H9 (cell line): ENCODE results near the gene ZNF626. TPM values are rescaled to one million over a fixed set of nuclear protein-coding genes. Genes with fewer than 3 reads are reported as not detected.

Experiments
- DNase-seq: peaks from one replicate; pipeline ENCODE4 v3.0.0-alpha.2; 2017
- H2AFZ ChIP-seq: one replicate; pipeline ENCODE4 v1.6.1; 2013; ENCODE audit warnings: mild to moderate bottlenecking, low read length, control low read depth, moderate library complexity
- H2AK5ac ChIP-seq: 2 replicates; pipeline ENCODE4 v1.6.1; 2013; ENCODE audit warnings: low read length, control low read depth, mixed read lengths; ENCODE audit not compliant: insufficient read length
- H2BK120ac ChIP-seq: one replicate; pipeline ENCODE4 v1.6.1; 2013; ENCODE audit warnings: low read depth, mild to moderate bottlenecking, low read length, control low read depth, inconsistent platforms; ENCODE audit not compliant: poor library complexity, severe bottlenecking
- H2BK12ac ChIP-seq: 2 replicates; pipeline ENCODE4 v1.6.1; 2013; ENCODE audit warnings: low read length, control low read depth, mixed read lengths, low read depth; ENCODE audit not compliant: insufficient read length
- H2BK15ac ChIP-seq: 2 replicates; pipeline ENCODE4 v1.6.1; 2013; ENCODE audit warnings: low read depth, low read length, control low read depth
- H2BK20ac ChIP-seq: one replicate; pipeline ENCODE4 v1.6.1; 2013; ENCODE audit warnings: low read depth, mild to moderate bottlenecking, low read length, control low read depth, inconsistent platforms; ENCODE audit not compliant: poor library complexity, severe bottlenecking
- H2BK5ac ChIP-seq: 2 replicates; pipeline ENCODE4 v1.6.1; 2013; ENCODE audit warnings: low read length, control low read depth, mixed read lengths; ENCODE audit not compliant: insufficient read length
- H3K14ac ChIP-seq: 2 replicates; pipeline ENCODE4 v1.6.1; 2013; ENCODE audit warnings: low read length, control low read depth; ENCODE audit not compliant: insufficient read depth
- H3K18ac ChIP-seq: 2 replicates; pipeline ENCODE4 v1.6.1; 2013; ENCODE audit warnings: low read depth, mild to moderate bottlenecking, mixed read lengths, low read length, control low read depth; ENCODE audit not compliant: insufficient read length
- H3K23ac ChIP-seq: 2 replicates; pipeline ENCODE4 v1.6.1; 2013; ENCODE audit warnings: low read length, control low read depth, mixed read lengths, low read depth; ENCODE audit not compliant: insufficient read length
- H3K23me2 ChIP-seq: 2 replicates; pipeline ENCODE4 v1.6.1; 2013; ENCODE audit warnings: low read depth, mild to moderate bottlenecking, mixed read lengths, low read length, control low read depth; ENCODE audit not compliant: insufficient read length, poor library complexity, severe bottlenecking
- H3K27ac ChIP-seq: 2 replicates; pipeline ENCODE4 v1.5.1; 2013; ENCODE audit warnings: low read length, control low read depth, mixed read lengths, low read depth; ENCODE audit not compliant: insufficient read length
- H3K27me3 ChIP-seq: 2 replicates; pipeline ENCODE4 v1.6.1; 2013; ENCODE audit warnings: low read length, control low read depth, inconsistent platforms; ENCODE audit not compliant: insufficient read depth
- H3K4ac ChIP-seq: 2 replicates; pipeline ENCODE4 v1.6.1; 2013; ENCODE audit warnings: low read depth, mild to moderate bottlenecking, control low read depth, inconsistent platforms, low read length, moderate library complexity
- H3K4me1 ChIP-seq: 2 replicates; pipeline ENCODE4 v1.6.1; 2013; ENCODE audit warnings: low read length, control low read depth, inconsistent platforms; ENCODE audit not compliant: insufficient read depth
- H3K4me2 ChIP-seq: 2 replicates; pipeline ENCODE4 v1.6.1; 2013; ENCODE audit warnings: low read length, control low read depth, mixed read lengths; ENCODE audit not compliant: insufficient read length, insufficient read depth
- H3K56ac ChIP-seq: 2 replicates; pipeline ENCODE4 v1.6.1; 2013; ENCODE audit warnings: low read depth, mild to moderate bottlenecking, mixed read lengths, low read length, control low read depth; ENCODE audit not compliant: insufficient read length
- H3K79me1 ChIP-seq: 2 replicates; pipeline ENCODE4 v1.6.1; 2013; ENCODE audit warnings: low read depth, mild to moderate bottlenecking, moderate library complexity, low read length, control low read depth, inconsistent platforms; ENCODE audit not compliant: insufficient read depth, poor library complexity, severe bottlenecking
- H3K79me2 ChIP-seq: 2 replicates; pipeline ENCODE4 v1.6.1; 2013; ENCODE audit warnings: low read length, control low read depth, inconsistent platforms; ENCODE audit not compliant: insufficient read depth
- H3K9ac ChIP-seq: 2 replicates; pipeline ENCODE4 v1.6.1; 2013; ENCODE audit warnings: low read length, control low read depth, mixed read lengths; ENCODE audit not compliant: insufficient read length; ENCODE audit errors: extremely low read depth
- H3K9me3 ChIP-seq: one replicate; pipeline ENCODE4 v1.6.1; 2013; ENCODE audit warnings: low read depth, low read length, inconsistent platforms; ENCODE audit not compliant: control insufficient read depth
- H3T11ph ChIP-seq: one replicate; pipeline ENCODE4 v1.6.1; 2013; ENCODE audit warnings: mild to moderate bottlenecking, low read length, control low read depth, inconsistent platforms
- H4K20me1 ChIP-seq: one replicate; pipeline ENCODE4 v1.6.1; 2013; ENCODE audit not compliant: control insufficient read depth, insufficient read length, insufficient read depth
- H4K5ac ChIP-seq: 2 replicates; pipeline ENCODE4 v1.6.1; 2013; ENCODE audit warnings: low read depth, mild to moderate bottlenecking, mixed read lengths, low read length, control low read depth; ENCODE audit not compliant: insufficient read length
- H4K8ac ChIP-seq: replicated peaks from 2 replicates; pipeline ENCODE4 v1.6.1; 2013; ENCODE audit warnings: low read length, control low read depth, mixed read lengths, low read depth; ENCODE audit not compliant: insufficient read length
- H4K91ac ChIP-seq: 2 replicates; pipeline ENCODE4 v1.6.1; 2013; ENCODE audit warnings: low read depth, mild to moderate bottlenecking, moderate library complexity, mixed read lengths, low read length, control low read depth; ENCODE audit not compliant: insufficient read length
- H3K27ac Mint-ChIP-seq, 3 experiments: 2 replicates in 2 of 3; 3 replicates in 1 of 3; pipeline ENCODE4 v1.8.0; 2020 to 2021; ENCODE audit warnings: mixed read lengths in 3 of 3, mild to moderate bottlenecking in 1 of 3, moderate library complexity in 1 of 3
- H3K27me3 Mint-ChIP-seq: 2 replicates; pipeline ENCODE4 v1.8.0; 2021; ENCODE audit warnings: low read depth, mild to moderate bottlenecking, moderate library complexity, mixed read lengths
- H3K36me3 Mint-ChIP-seq, 3 experiments: 2 replicates in 2 of 3; 3 replicates in 1 of 3; pipeline ENCODE4 v1.8.0; 2020 to 2021; ENCODE audit warnings: low read depth in 3 of 3, mixed read lengths in 3 of 3; ENCODE audit not compliant: insufficient read depth in 1 of 3
- H3K4me1 Mint-ChIP-seq, 2 experiments: 2 replicates each; pipeline ENCODE4 v1.8.0; 2020; ENCODE audit warnings: mixed read lengths in 2 of 2
- H3K4me3 Mint-ChIP-seq, 2 experiments: 2 replicates in 1 of 2; 3 replicates in 1 of 2; pipeline ENCODE4 v1.8.0; 2020 to 2021; ENCODE audit warnings: mild to moderate bottlenecking in 2 of 2, mixed read lengths in 2 of 2, moderate library complexity in 1 of 2
- H3K9me3 Mint-ChIP-seq, 2 experiments: 2 replicates in 1 of 2; 3 replicates in 1 of 2; pipeline ENCODE4 v1.8.0; 2020; ENCODE audit warnings: mild to moderate bottlenecking in 2 of 2, mixed read lengths in 2 of 2, moderate library complexity in 1 of 2
- CTCF ChIP-seq: fragments of 200-600 bp; sonication (generic); conservative IDR thresholded peaks from 3 replicates; pipeline ENCODE4 v1.8.0; 2021; ENCODE audit warnings: antibody characterized with exemption, mild to moderate bottlenecking
- WGBS: extraction: QIAGEN DNeasy Blood & Tissue Kit; methylation state at CpG from one replicate; pipeline ENCODE4 v1.1.7; 2013; ENCODE audit warnings: missing lambda C conversion rate, low lambda C conversion rate, mixed read lengths; ENCODE audit not compliant: insufficient read length; ENCODE audit errors: extremely low coverage; 5-methylcytosine and 5-hydroxymethylcytosine counted together
- total RNA-seq: library from RNA; stranded (reverse); gene quantifications from 2 replicates; pipeline ENCODE4 v1.2.1, GENCODE V29; 2021

Gene ZNF626
- total RNA-seq, 1 experiment from 2014 or later, result 18.3 TPM

DNA sequence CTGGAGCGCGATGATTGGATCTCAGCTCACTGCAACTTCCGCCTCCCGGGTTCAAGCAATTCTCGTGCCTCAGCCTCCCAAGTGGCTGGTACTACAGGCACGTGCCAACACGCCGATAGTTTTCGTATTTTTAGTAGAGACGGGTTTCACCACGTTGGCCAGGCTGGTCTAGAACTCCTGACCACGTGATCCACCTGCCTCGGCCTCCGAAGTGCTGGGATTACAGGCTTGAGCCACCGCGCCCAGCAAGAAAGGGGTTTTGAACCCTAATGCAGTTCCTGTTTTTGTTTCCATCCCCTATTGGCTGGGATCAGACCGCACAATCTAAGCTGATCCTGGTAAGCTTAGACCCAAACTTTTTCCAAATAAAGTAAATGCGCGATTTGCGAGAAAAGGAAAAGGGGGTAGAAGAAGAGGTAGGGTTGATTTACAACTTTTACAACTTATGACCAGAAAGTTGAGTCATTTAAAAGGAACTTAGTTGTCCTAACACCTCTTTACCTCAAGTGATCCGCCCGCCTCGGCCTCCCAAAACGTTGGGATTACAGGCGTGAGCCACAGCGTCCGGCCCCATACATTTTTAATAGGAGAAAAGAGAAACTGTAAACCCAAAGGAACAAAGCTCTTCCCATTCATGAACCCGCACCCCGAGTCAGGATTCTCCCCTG is 764 bp downstream of the ZNF626 start:
- no CpG with 5 or more reads among the region's 29 CpGs for WGBS
- Histone ChIP-seq H2AK5ac (no peak overlapping the region), H2BK120ac (no peak overlapping the region), H3K56ac (no peak overlapping the region), H3K14ac (peak overlapping the region; percentile 26), H4K8ac (no peak overlapping the region), H3K23me2 (peaks cover 7% of the 10 kb centered on the region), H4K5ac (no peak overlapping the region), H3K27me3 (no peaks in the 10 kb centered on the region), H4K91ac (no peak overlapping the region), H3K79me1 (peaks cover 6% of the 10 kb centered on the region), H3K18ac (no peak overlapping the region), H3K9ac (peak overlapping the region; percentile 92), H3K23ac (no peak overlapping the region), H2BK5ac (no peak overlapping the region), H3K4ac (no peak overlapping the region), H3K9me3 (no peaks in the 10 kb centered on the region), H3K4me2 (peak overlapping the region; percentile 73), H2BK20ac (no peak overlapping the region), H3T11ph (no peak overlapping the region), H2BK15ac (no peak overlapping the region), H2BK12ac (no peak overlapping the region), H3K4me1 (no peaks in the 10 kb centered on the region; the same call in 1 of the 2 replicates), H3K27ac (no peak overlapping the region), H2AFZ (no peak overlapping the region), H4K20me1 (no peaks in the 10 kb centered on the region), H3K79me2 (peaks cover 42% of the 10 kb centered on the region; the same call in 1 of the 2 replicates)
- DNase-seq, result peak; percentile 40
- H3K4me1 Mint-ChIP-seq, result peaks cover 32 to 40% of the 10 kb centered on the region in 2 experiments
- H3K27me3 Mint-ChIP-seq, result no peaks in the 10 kb centered on the region
- H3K9me3 Mint-ChIP-seq, result peaks cover 3 to 19% of the 10 kb centered on the region in 2 experiments; a peak in 4 of 5 replicates
- TF ChIP-seq CTCF, result no peak
- H3K27ac Mint-ChIP-seq, result peak overlapping the region; percentile 97 to 99 (median 98); a peak in 6 of 7 replicates
- peaks cover 37 to 39% (median 39%) of the 10 kb centered on the region in 3 experiments for H3K36me3 Mint-ChIP-seq
- peak overlapping the region; percentile 96 for H3K4me3 Mint-ChIP-seq
